Neural cell (in vitro differentiated cells): ENCODE results near the gene STX17. TPM values are rescaled to one million over a fixed set of nuclear protein-coding genes. Genes with fewer than 3 reads are reported as not detected.
"Not testable (repeated sequence)": the region's sequence is repeated elsewhere in the genome, so short reads cannot be mapped to it uniquely, and the experiment has no call there.

Experiments
- H2AFZ ChIP-seq: fragments of 200-600, 300-800 bp; sonication (generic), shearing (Covaris generic); 2 replicates; pipeline ENCODE4 v1.6.0; 2014; ENCODE audit warnings: low read depth, mild to moderate bottlenecking, antibody characterized with exemption, low read length, moderate library complexity
- H3F3A ChIP-seq: fragments of 200-600 bp; shearing (Covaris generic); 2 replicates; pipeline ENCODE4 v1.6.1; 2016; ENCODE audit warnings: mild to moderate bottlenecking, moderate library complexity, mixed read lengths, antibody characterized with exemption, low read length; ENCODE audit not compliant: insufficient read depth, poor library complexity, severe bottlenecking
- H3K27ac ChIP-seq: fragments of 200-600, 300-800 bp; sonication (generic), shearing (Covaris generic); 2 replicates; pipeline ENCODE4 v1.5.1; 2014; ENCODE audit warnings: mild to moderate bottlenecking, low read length, moderate library complexity
- H3K27me3 ChIP-seq: fragments of 300-800, 200-600 bp; sonication (generic), shearing (Covaris generic); 2 replicates; pipeline ENCODE4 v1.6.0; 2014; ENCODE audit warnings: mild to moderate bottlenecking, low read depth, low read length, moderate library complexity; ENCODE audit not compliant: insufficient read depth
- H3K36me3 ChIP-seq: fragments of 300-800, 200-600 bp; sonication (generic), shearing (Covaris generic); 2 replicates; pipeline ENCODE4 v1.5.1; 2014; ENCODE audit warnings: mild to moderate bottlenecking, antibody characterized with exemption, low read length, moderate library complexity; ENCODE audit not compliant: insufficient read depth
- H3K4me2 ChIP-seq: fragments of 300-800, 200-600 bp; sonication (generic), shearing (Covaris generic); 2 replicates; pipeline ENCODE4 v1.6.0; 2014; ENCODE audit warnings: mild to moderate bottlenecking, low read length
- H3K4me3 ChIP-seq: fragments of 300-800, 200-600 bp; sonication (generic), shearing (Covaris generic); 2 replicates; pipeline ENCODE4 v1.5.1; 2014; ENCODE audit warnings: mild to moderate bottlenecking, low read length, moderate library complexity
- H3K79me2 ChIP-seq: fragments of 200-600 bp; shearing (Covaris generic); replicated peaks from 2 replicates; pipeline ENCODE4 v1.6.0; 2014; ENCODE audit warnings: mild to moderate bottlenecking, low read length, moderate library complexity; ENCODE audit not compliant: insufficient read depth
- H3K9ac ChIP-seq: fragments of 300-800, 200-600 bp; sonication (generic), shearing (Covaris generic); 2 replicates; pipeline ENCODE4 v1.6.1; 2016; ENCODE audit warnings: mild to moderate bottlenecking, low read length, mixed read lengths
- H3K9me2 ChIP-seq: fragments of 200-600 bp; shearing (Covaris generic); 2 replicates; pipeline ENCODE4 v1.6.1; 2016; ENCODE audit warnings: mild to moderate bottlenecking, low read length, mixed read lengths; ENCODE audit not compliant: insufficient read depth
- H3K9me3 ChIP-seq: fragments of 200-600, 300-800 bp; sonication (generic), shearing (Covaris generic); 2 replicates; pipeline ENCODE4 v1.6.1; 2016; ENCODE audit warnings: mild to moderate bottlenecking, mixed run types, low read length, moderate library complexity, mixed read lengths
- H4K20me1 ChIP-seq: fragments of 200-600 bp; shearing (Covaris generic); 2 replicates; pipeline ENCODE4 v1.6.1; 2016; ENCODE audit warnings: mild to moderate bottlenecking, mixed run types; ENCODE audit not compliant: insufficient read depth
- CTCF ChIP-seq: fragments of 450-650 bp; IDR thresholded peaks from 2 replicates; pipeline ENCODE4 v1.5.1; 2014; ENCODE audit warnings: antibody characterized with exemption, mild to moderate bottlenecking, moderate library complexity; ENCODE audit not compliant: poor library complexity, severe bottlenecking
- EP300 ChIP-seq: fragments of 450-650 bp; conservative IDR thresholded peaks from 2 replicates; pipeline ENCODE4 v1.6.1; 2014; ENCODE audit warnings: antibody characterized with exemption, mild to moderate bottlenecking, moderate library complexity; ENCODE audit not compliant: poor library complexity, severe bottlenecking
- EZH2 ChIP-seq: fragments of 200-600, 300-800 bp; shearing (Covaris generic), sonication (generic); IDR thresholded peaks from 2 replicates; pipeline ENCODE4 v1.6.1; 2014; ENCODE audit warnings: antibody characterized with exemption, low read length, borderline replicate concordance, mild to moderate bottlenecking; ENCODE audit not compliant: insufficient read depth, poor library complexity, severe bottlenecking
- MXI1 ChIP-seq: fragments of 450-650 bp; conservative IDR thresholded peaks from 2 replicates; pipeline ENCODE4 v1.6.1; 2014; ENCODE audit warnings: antibody characterized with exemption, mild to moderate bottlenecking; ENCODE audit not compliant: poor library complexity, severe bottlenecking
- POLR2AphosphoS5 ChIP-seq: IDR thresholded peaks from 2 replicates; pipeline ENCODE4 v1.6.1; 2012
- RAD21 ChIP-seq: fragments of 450-650 bp; conservative IDR thresholded peaks from 2 replicates; pipeline ENCODE4 v1.6.1; 2014; ENCODE audit warnings: antibody characterized with exemption, mild to moderate bottlenecking, moderate library complexity
- REST ChIP-seq: IDR thresholded peaks from 2 replicates; pipeline ENCODE4 v1.6.1; 2012; ENCODE audit warnings: borderline replicate concordance
- SMC3 ChIP-seq: fragments of 450-650 bp; conservative IDR thresholded peaks from 2 replicates; pipeline ENCODE4 v1.6.1; 2014; ENCODE audit warnings: antibody characterized with exemption, mild to moderate bottlenecking, moderate library complexity; ENCODE audit not compliant: poor library complexity
- TAF1 ChIP-seq: IDR thresholded peaks from 2 replicates; pipeline ENCODE4 v1.6.1; 2012; ENCODE audit warnings: low read depth
- polyA plus RNA-seq: library from polyadenylated mRNA; depleted of rRNA; stranded (reverse); fragments of >200 nt; gene quantifications from 2 replicates; pipeline ENCODE4 v1.2.3, GENCODE V29; 2014

STX17 gene
- polyA plus RNA-seq, 1 donor from 2014 or later, result 3.3 TPM

- Histone ChIP-seq H3K9ac (no peak overlapping the region), H3K9me2 (no peaks in the 10 kb centered on the region), H3K36me3 (no peaks in the 10 kb centered on the region), H3F3A (no peaks in the 10 kb centered on the region), H2AFZ (no peak overlapping the region), H3K27ac (no peak overlapping the region), H3K27me3 (no peaks in the 10 kb centered on the region), H3K4me3 (no peak overlapping the region), H3K79me2 (no peaks in the 10 kb centered on the region), H3K4me2 (no peak overlapping the region), H3K9me3 (no peaks in the 10 kb centered on the region), H4K20me1 (no peaks in the 10 kb centered on the region)
- TF ChIP-seq POLR2AphosphoS5 (no peak), EZH2 (no peak), REST (no peak), RAD21 (no peak), MXI1 (no peak), SMC3 (no peak), TAF1 (no peak), CTCF (no peak), EP300 (no peak)
These were observed 74.1 kb downstream of the STX17 start for GRCh38 chr9:99980598-99980997.

- no peaks in the 10 kb centered on the region for H3K36me3 ChIP-seq
- H3K9ac ChIP-seq, result peak overlapping the region; percentile 25
- TF ChIP-seq CTCF, result no peak
- peak; percentile 51 for TF ChIP-seq EP300
- no peak overlapping the region for H3K4me3 ChIP-seq
- no peaks in the 10 kb centered on the region for H3F3A ChIP-seq
- no peaks in the 10 kb centered on the region for H3K9me2 ChIP-seq
- no peak overlapping the region for H2AFZ ChIP-seq
- H4K20me1 ChIP-seq, result no peaks in the 10 kb centered on the region
- H3K79me2 ChIP-seq, result no peaks in the 10 kb centered on the region
- peak overlapping the region; percentile 35 for H3K27ac ChIP-seq
- H3K9me3 ChIP-seq, result peaks cover 3% of the 10 kb centered on the region
- H3K27me3 ChIP-seq, result no peaks in the 10 kb centered on the region
- H3K4me2 ChIP-seq, result no peak overlapping the region
These were observed 80.2 kb downstream of the STX17 start for GRCh38 chr9:99986642-99987041.

- H4K20me1 ChIP-seq, H3K79me2 ChIP-seq, H3K9ac ChIP-seq: not testable (repeated sequence)
These were observed 84.1 kb downstream of the STX17 start for GRCh38 chr9:99990508-99990907.

More at GRCh38 chr9:99990508-99990907, 84.1 kb downstream of the STX17 start:
- H3K9me3 ChIP-seq, H3K27ac ChIP-seq, H3K4me2 ChIP-seq, H3K9me2 ChIP-seq, H3K4me3 ChIP-seq, H3K27me3 ChIP-seq, H3F3A ChIP-seq, H3K36me3 ChIP-seq, H2AFZ ChIP-seq: not testable (repeated sequence)
